Measurements from ENCODE around the gene ROR2. TPM values are rescaled to one million over a fixed set of nuclear protein-coding genes. Genes with fewer than 3 reads are reported as not detected.

Gene ROR2
- total and polyA plus RNA-seq, 2 donors (not counting 3 experiments of a cell fraction or from before 2014, with no cell fraction given): not detected

DNA sequence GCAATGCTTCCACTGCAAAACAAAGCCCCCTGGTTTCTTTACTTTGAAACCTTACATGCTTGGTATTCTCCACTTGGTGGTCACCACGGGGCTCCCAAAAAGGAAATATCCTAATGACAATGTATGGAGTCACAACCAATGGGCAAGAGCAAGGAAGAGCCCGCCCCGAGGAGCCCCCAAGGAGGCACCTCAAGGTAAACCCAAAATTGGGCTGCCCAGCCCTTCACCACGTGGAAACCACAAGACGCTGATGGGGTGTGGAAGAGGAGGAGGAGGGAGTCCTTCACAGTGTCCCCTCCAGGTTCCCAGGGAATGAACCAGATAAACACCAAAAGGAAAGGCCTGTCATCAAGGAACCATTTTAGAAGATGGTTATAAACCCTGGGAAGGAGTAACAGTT, 3.8 kb downstream of the ROR2 start:
- intact Hi-C loops (cut with micrococcal nuclease) (no loop called here), dilution Hi-C loops (cut with MboI; ENCODE audit: extremely low pct_ligation_motif_present, low sequenced_read_pairs) (no loop called here)
- H3K4me2 ChIP-seq (ENCODE audit: insufficient read depth, low read length): no peak overlapping the region
- no peak overlapping the region for H3K4me3 ChIP-seq (replicated peaks in 1 of 3; ENCODE audit: insufficient read depth in 1 of 3, low read depth in 1 of 3, low read length in 3 of 3)
- no peak overlapping the region for H3K27ac ChIP-seq (ENCODE audit: insufficient read depth, low read depth, low read length)
- H3K4me1 ChIP-seq (ENCODE audit: control insufficient read depth, extremely low read depth, insufficient read depth, low read length): no peaks in the 10 kb centered on the region
- ChIA-PET POLR2A (no interaction called here), CTCF (interaction anchor here (1.0 to 2.4 kb wide), 4 partner anchors 8 to 1031 kb away, joined by 3 to 15 read pairs (median 7); no protein-coding TSS in a partner anchor)
- H3K9me3 ChIP-seq (replicated peaks; ENCODE audit: control insufficient read depth, insufficient read depth, low read length): no peaks in the 10 kb centered on the region
- TF ChIP-seq, protein P1, sequence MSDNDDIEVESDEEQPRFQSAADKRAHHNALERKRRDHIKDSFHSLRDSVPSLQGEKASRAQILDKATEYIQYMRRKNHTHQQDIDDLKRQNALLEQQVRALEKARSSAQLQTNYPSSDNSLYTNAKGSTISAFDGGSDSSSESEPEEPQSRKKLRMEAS (IDR thresholded peaks at IDR 0.05; ENCODE audit: insufficient read depth, insufficient read length): no peak
- no peak for TF ChIP-seq POLR2A (IDR thresholded peaks at IDR 0.05; ENCODE audit: low read depth, low read length)
- no peak for TF ChIP-seq POLR2AphosphoS5 (IDR thresholded peaks at IDR 0.05; ENCODE audit: insufficient read depth, low read depth, low read length)
- TF ChIP-seq, protein P2, sequence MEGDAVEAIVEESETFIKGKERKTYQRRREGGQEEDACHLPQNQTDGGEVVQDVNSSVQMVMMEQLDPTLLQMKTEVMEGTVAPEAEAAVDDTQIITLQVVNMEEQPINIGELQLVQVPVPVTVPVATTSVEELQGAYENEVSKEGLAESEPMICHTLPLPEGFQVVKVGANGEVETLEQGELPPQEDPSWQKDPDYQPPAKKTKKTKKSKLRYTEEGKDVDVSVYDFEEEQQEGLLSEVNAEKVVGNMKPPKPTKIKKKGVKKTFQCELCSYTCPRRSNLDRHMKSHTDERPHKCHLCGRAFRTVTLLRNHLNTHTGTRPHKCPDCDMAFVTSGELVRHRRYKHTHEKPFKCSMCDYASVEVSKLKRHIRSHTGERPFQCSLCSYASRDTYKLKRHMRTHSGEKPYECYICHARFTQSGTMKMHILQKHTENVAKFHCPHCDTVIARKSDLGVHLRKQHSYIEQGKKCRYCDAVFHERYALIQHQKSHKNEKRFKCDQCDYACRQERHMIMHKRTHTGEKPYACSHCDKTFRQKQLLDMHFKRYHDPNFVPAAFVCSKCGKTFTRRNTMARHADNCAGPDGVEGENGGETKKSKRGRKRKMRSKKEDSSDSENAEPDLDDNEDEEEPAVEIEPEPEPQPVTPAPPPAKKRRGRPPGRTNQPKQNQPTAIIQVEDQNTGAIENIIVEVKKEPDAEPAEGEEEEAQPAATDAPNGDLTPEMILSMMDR (IDR thresholded peaks at IDR 0.05; ENCODE audit: extremely low read depth in 1 of 2, insufficient read depth in 1 of 2, low read depth in 1 of 2, low read length in 2 of 2): no peak
- no peak for TF ChIP-seq EZH2 (IDR thresholded peaks at IDR 0.05; ENCODE audit: borderline replicate concordance, low read depth, low read length, severe bottlenecking)
- TF ChIP-seq MYC (IDR thresholded peaks at IDR 0.05; ENCODE audit: low read depth, low read length): no peak
- no peak for TF ChIP-seq JUN (IDR thresholded peaks at IDR 0.05; ENCODE audit: borderline replicate concordance, insufficient read depth, insufficient read length, low read depth)
- no peak for TF ChIP-seq FOS (IDR thresholded peaks at IDR 0.05; ENCODE audit: borderline replicate concordance, insufficient read depth, low read length)
- TF ChIP-seq GATA2 (IDR thresholded peaks at IDR 0.05; ENCODE audit: insufficient read depth, insufficient read length, low read depth, low read length): no peak
- no peaks in the 10 kb centered on the region for H3K79me2 ChIP-seq (ENCODE audit: control insufficient read depth, insufficient read depth, low read length)
- no peak for FAIRE-seq
- H3K9me1 ChIP-seq (replicated peaks; ENCODE audit: control insufficient read depth, extremely low read depth, insufficient read depth, low read length): no peaks in the 10 kb centered on the region
- H2AFZ ChIP-seq (ENCODE audit: low read depth, low read length): no peak overlapping the region
- H3K27me3 ChIP-seq (ENCODE audit: control insufficient read depth in 2 of 2, insufficient read depth in 2 of 2, low read length in 2 of 2): peaks cover 37 to 57% of the 10 kb centered on the region in 2 experiments
- no TSS peak for BruUV-seq (replicated peaks)
- no peak for DNase-seq (ENCODE audit: low read depth, low spot score)
- no peaks in the 10 kb centered on the region for H3K36me3 ChIP-seq (ENCODE audit: control insufficient read depth in 2 of 2, extremely low read depth in 1 of 2, insufficient read depth in 2 of 2, low read length in 2 of 2)
- no peak overlapping the region for H3K9ac ChIP-seq (replicated peaks; ENCODE audit: extremely low read depth, insufficient read depth, low read length)
- H4K20me1 ChIP-seq (replicated peaks; ENCODE audit: control insufficient read depth, extremely low read depth, insufficient read depth, low read length): no peaks in the 10 kb centered on the region

Measured in endothelial cell of umbilical vein (primary cell).